Lower lobe of right lung (tissue), 2 donors: Measurements from ENCODE around the gene SNRNP40. TPM values are rescaled to one million over a fixed set of nuclear protein-coding genes. Genes with fewer than 3 reads are reported as not detected.
A peak's percentile ranks its signal among the peaks of the same experiment; 100 is the strongest.

Experiments used
- ATAC-seq, 2 donors: fragments of 200-7000 bp; cut with Tn5 transposase; one replicate each; pipeline ENCODE4 v1.9.1; 2020 to 2022; ENCODE audit warnings: mild to moderate bottlenecking in 2 of 2, moderate library complexity in 2 of 2
- DNase-seq: peaks from one replicate; pipeline ENCODE4 v3.0.0-alpha.2; 2020
- H3K27ac ChIP-seq: fragments of 200-600 bp; one replicate; pipeline ENCODE4 v1.8.0; 2022
- H3K27me3 ChIP-seq: fragments of 200-600 bp; one replicate; pipeline ENCODE4 v1.8.0; 2022; ENCODE audit warnings: low read depth
- H3K36me3 ChIP-seq: fragments of 200-600 bp; one replicate; pipeline ENCODE4 v1.8.0; 2022; ENCODE audit warnings: mild to moderate bottlenecking
- H3K4me1 ChIP-seq: fragments of 200-600 bp; one replicate; pipeline ENCODE4 v1.8.0; 2022
- H3K4me3 ChIP-seq: fragments of 200-600 bp; one replicate; pipeline ENCODE4 v1.8.0; 2022; ENCODE audit warnings: mild to moderate bottlenecking
- H3K9me3 ChIP-seq: fragments of 200-600 bp; one replicate; pipeline ENCODE4 v1.8.0; 2022
- CTCF ChIP-seq: fragments of 200-600 bp; IDR thresholded peaks from one replicate; pipeline ENCODE4 v1.8.0; 2022; ENCODE audit warnings: antibody characterized with exemption, mild to moderate bottlenecking
- intact Hi-C: fragments of 100-400 bp; cut with DNase I; formaldehyde crosslinking; loops from one replicate; pipeline ENCODE4 v1.11.0; 2022
- long read RNA-seq: library from polyadenylated mRNA; unstranded; transcript quantifications from one replicate; pipeline ENCODE4 v2.0.0, GENCODE V29; 2021
- total RNA-seq: library from RNA; stranded (reverse); fragmentation: NEBNext Ultra II Directional; extraction: Animal tissue kit (Norgen Biotek cat#: 25700); gene quantifications from one replicate; pipeline ENCODE4 v1.2.1, GENCODE V29; 2021
- donor health status: DM: no; HTN: yes; CAD: no; lungs with severe emphysema.

The SNRNP40 gene
- 38.3 TPM for total RNA-seq
- long read RNA-seq, transcript SNRNP40-201 (10 exons, 1,597 nt) = major isoform, 56 of 60 reads
- long read RNA-seq, partial matches to known transcripts = 1 of 60 reads
- long read RNA-seq, other reads (novel, unspliced or antisense) = 3 of 60 reads

GRCh38 chr1:31296486-31297276, at the start of gene SNRNP40, which contains the start of gene ZCCHC17:
Gene SNRNP40 (minus strand): TSS chr1:31296788. CDS start chr1:31296751, 37 bp downstream.
Gene ZCCHC17 (plus strand): TSS chr1:31297032. CDS start chr1:31310099, 13,067 bp downstream.
- peak; percentile 94 for DNase-seq
- Histone ChIP-seq H3K4me3 (peak within 1 kb of the TSS; percentile 96), H3K4me1 (peaks cover 34% of the 10 kb centered on the region), H3K27me3 (no peaks in the 10 kb centered on the region), H3K36me3 (peaks cover 16% of the 10 kb centered on the region), H3K27ac (peak within 1 kb of the TSS; percentile 95), H3K9me3 (no peaks in the 10 kb centered on the region)
- ATAC-seq = peak; percentile 99
- TF ChIP-seq CTCF = peak; percentile 26
- intact Hi-C loops = no loop called here

DNA sequence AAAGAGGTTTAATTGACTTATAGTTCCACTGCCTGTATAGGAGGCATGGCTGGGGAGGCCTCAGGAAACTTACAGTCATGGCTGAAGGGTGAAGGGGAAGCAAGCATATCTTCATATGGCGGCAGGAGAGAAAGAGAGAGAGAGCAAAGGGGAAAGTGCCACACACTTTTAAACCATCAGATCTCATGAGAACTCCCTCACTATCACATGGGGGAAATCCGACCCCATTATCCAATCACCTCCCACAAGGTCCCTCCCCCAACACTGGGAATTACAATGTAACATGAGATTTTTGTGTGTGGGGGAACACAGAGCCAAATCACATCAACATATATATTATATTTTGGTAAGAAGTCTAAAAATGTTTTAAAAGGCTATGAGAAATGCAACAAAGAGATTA, 49.0 kb upstream of the SNRNP40 start:
- Histone ChIP-seq H3K27me3 (no peaks in the 10 kb centered on the region), H3K27ac (no peak overlapping the region), H3K36me3 (peaks cover 50% of the 10 kb centered on the region), H3K4me3 (no peak overlapping the region), H3K9me3 (no peaks in the 10 kb centered on the region), H3K4me1 (no peaks in the 10 kb centered on the region)
- DNase-seq = no peak
- TF ChIP-seq CTCF = no peak
- no peak for ATAC-seq
- intact Hi-C loops = no loop called here

GRCh38 chr1:31344503-31344902, 47.9 kb upstream of the SNRNP40 start:
- H3K27me3 ChIP-seq = no peaks in the 10 kb centered on the region
- TF ChIP-seq CTCF = no peak
- H3K27ac ChIP-seq = no peak overlapping the region
- intact Hi-C loops = no loop called here
- H3K4me3 ChIP-seq = no peak overlapping the region
- ATAC-seq (no peak), DNase-seq (no peak)
- H3K4me1 ChIP-seq = no peaks in the 10 kb centered on the region
- H3K9me3 ChIP-seq = no peaks in the 10 kb centered on the region
- H3K36me3 ChIP-seq = peaks cover 44% of the 10 kb centered on the region

DNA sequence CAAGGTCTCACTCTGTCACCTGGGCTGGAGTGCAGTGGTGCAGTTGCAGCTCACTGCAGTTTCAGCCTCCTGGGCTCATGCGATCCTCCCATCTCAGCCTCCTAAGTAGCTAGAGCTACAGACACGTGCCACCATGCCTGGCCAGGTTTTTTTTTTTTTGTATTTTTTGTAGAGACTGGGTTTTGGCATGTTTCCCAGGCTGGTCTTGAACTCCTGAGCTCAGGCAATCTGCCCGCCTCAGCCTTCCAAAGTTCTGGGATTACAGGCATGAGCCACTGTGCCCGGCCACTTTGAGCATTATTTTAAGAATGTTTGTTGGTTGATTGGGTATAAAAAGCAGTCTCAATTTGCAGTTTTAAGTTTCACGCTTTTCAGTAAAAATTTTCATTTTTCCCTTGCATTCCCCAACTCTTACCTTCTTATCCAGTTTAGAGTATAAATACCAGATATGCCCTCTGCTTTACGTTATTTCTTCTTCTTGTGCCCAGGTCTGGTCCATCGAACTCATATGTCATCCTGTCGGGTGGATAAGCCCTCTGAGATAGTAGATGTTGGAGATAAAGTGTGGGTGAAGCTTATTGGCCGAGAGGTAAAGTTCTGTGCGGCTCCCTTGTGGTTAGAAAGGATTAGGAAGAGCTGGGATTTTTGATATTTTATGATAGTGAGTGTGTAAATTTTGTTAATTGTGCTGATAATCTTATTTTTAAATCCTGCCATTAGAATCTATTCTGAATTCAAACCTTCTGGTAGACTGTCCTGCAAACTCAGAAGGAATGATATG, 40.3 kb upstream of the SNRNP40 start:
- no peaks in the 10 kb centered on the region for H3K4me1 ChIP-seq
- no peak overlapping the region for H3K4me3 ChIP-seq
- intact Hi-C loops = no loop called here
- H3K9me3 ChIP-seq = no peaks in the 10 kb centered on the region
- TF ChIP-seq CTCF = no peak
- no peak overlapping the region for H3K27ac ChIP-seq
- peaks cover 28% of the 10 kb centered on the region for H3K36me3 ChIP-seq
- ATAC-seq (no peak), DNase-seq (no peak)
- H3K27me3 ChIP-seq = no peaks in the 10 kb centered on the region

DNA sequence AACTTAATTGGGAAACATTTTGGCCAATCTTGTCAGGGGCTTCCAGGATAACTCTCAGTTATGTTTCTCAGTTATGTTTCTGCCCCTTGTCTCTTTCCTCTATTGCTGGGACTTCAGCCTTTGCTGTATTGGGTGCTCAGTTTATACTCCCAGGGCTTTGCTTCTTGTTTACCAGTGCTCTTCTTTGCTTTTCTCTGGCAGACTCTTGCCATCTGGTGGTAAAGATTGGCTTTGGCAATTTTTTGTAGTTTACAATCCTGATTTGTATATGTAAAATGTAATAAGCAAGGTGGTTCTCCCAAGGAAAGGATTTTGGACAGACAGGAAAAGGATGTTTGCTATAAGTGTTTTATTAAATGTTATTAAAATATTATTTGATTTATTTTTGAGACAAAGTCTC, 38.4 kb upstream of the SNRNP40 start:
- intact Hi-C loops = no loop called here
- no peaks in the 10 kb centered on the region for H3K4me1 ChIP-seq
- H3K27ac ChIP-seq = no peak overlapping the region
- DNase-seq (no peak), ATAC-seq (no peak)
- H3K9me3 ChIP-seq = no peaks in the 10 kb centered on the region
- TF ChIP-seq CTCF = peak; percentile 36
- no peak overlapping the region for H3K4me3 ChIP-seq
- peaks cover 33% of the 10 kb centered on the region for H3K36me3 ChIP-seq
- H3K27me3 ChIP-seq = no peaks in the 10 kb centered on the region
